Keratinocyte (primary cell): ENCODE measurements around the gene EPHB3.
"Not testable (repeated sequence)": the region's sequence is repeated elsewhere in the genome, so short reads cannot be mapped to it uniquely, and the experiment has no call there.

Experiments
- CTCF ChIP-seq, 3 experiments: IDR thresholded peaks in 1 of 3; conservative IDR thresholded peaks in 1 of 3; optimal IDR thresholded peaks in 1 of 3; 2 replicates in 2 of 3; 3 replicates in 1 of 3; pipeline versions ENCODE3 to v1.5.1; 2011; ENCODE audit warnings: low read length in 3 of 3, mild to moderate bottlenecking in 3 of 3, moderate library complexity in 2 of 3, control low read depth in 1 of 3, inconsistent platforms in 1 of 3; ENCODE audit not compliant: insufficient read depth in 2 of 3; ENCODE audit errors: extremely low read depth in 1 of 3
- EZH2 ChIP-seq: IDR thresholded peaks from one replicate; pipeline ENCODE4 v1.6.1; 2012; ENCODE audit warnings: inconsistent platforms, mild to moderate bottlenecking, low read length, moderate library complexity

DNA sequence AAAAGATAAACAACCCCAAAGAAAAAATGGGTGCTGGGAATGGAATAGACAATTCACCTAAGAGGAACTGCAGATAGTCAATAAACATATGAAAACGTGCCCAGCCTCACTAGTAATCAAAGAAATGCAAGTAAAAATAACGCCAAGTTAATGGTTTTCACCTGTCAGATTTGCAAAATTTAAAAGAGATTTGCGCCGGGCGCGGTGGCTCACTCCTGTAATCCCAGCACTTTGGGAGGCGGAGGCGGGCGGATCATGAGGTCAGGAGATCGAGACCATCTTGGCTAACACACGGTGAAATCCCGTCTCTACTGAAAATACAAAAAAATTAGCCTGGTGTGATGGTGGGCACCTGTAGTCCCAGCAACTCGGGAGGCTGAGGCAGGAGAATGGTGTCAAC is 60.6 kb downstream of the EPHB3 start:
- not testable (repeated sequence) for TF ChIP-seq CTCF (optimal IDR thresholded peaks at IDR 0.05 in 1 of 3, IDR thresholded peaks at IDR 0.05 in 1 of 3, conservative IDR thresholded peaks at IDR 0.05 in 1 of 3; ENCODE audit: extremely low read depth in 1 of 3, insufficient read depth in 2 of 3, low read length in 3 of 3); EZH2
